ENCODE results near the gene SPOCK3. TPM values are rescaled to one million over a fixed set of nuclear protein-coding genes. Genes with fewer than 3 reads are reported as not detected.

Gene SPOCK3
- total RNA-seq, 2 donors from 2014 or later: 0.12 to 0.47 TPM

- intact Hi-C loops (cut with DNase I, micrococcal nuclease): loop anchor here in 1 of 2 donors (10.0 kb wide), 1 partner anchor 668 kb away; no protein-coding TSS in a partner anchor
- DNase-seq: no peak
- ATAC-seq: no peak
Observed at GRCh38 chr4:167183036-167183435, 51.3 kb downstream of the SPOCK3 start.

GRCh38 chr4:167177925-167178324 lies 56.4 kb downstream of the SPOCK3 start:
- no peak for ATAC-seq
- no peak for DNase-seq
- intact Hi-C loops (cut with DNase I, micrococcal nuclease): no loop called here

GRCh38 chr4:167176723-167177367 lies 57.4 kb downstream of the SPOCK3 start:
- DNase-seq (no peak), ATAC-seq (no peak)
- intact Hi-C loops (cut with DNase I, micrococcal nuclease): no loop called here

- intact Hi-C loops (cut with DNase I, micrococcal nuclease): no loop called here
- DNase-seq: no peak
Observed at GRCh38 chr4:167171928-167172327, 62.4 kb downstream of the SPOCK3 start.

GRCh38 chr4:167168611-167169010 lies 65.7 kb downstream of the SPOCK3 start:
- DNase-seq: no peak
- no peak for ATAC-seq
- intact Hi-C loops (cut with DNase I, micrococcal nuclease): no loop called here

More at GRCh38 chr4:167171928-167172327, 62.4 kb downstream of the SPOCK3 start:
- ATAC-seq: no peak

GRCh38 chr4:167150587-167150986 lies 83.7 kb downstream of the SPOCK3 start:
- no peak for ATAC-seq
- intact Hi-C loops (cut with DNase I, micrococcal nuclease): no loop called here
- DNase-seq: no peak

GRCh38 chr4:167144605-167145004 lies 89.7 kb downstream of the SPOCK3 start:
- intact Hi-C loops (cut with DNase I, micrococcal nuclease): no loop called here
- DNase-seq (no peak), ATAC-seq (no peak)

GRCh38 chr4:167143018-167143417 lies 91.3 kb downstream of the SPOCK3 start:
- DNase-seq: no peak
- intact Hi-C loops (cut with DNase I, micrococcal nuclease): no loop called here
- no peak for ATAC-seq

GRCh38 chr4:167136270-167136669 lies 98.0 kb downstream of the SPOCK3 start:
- DNase-seq: no peak
- intact Hi-C loops (cut with DNase I, micrococcal nuclease): no loop called here
- no peak for ATAC-seq

GRCh38 chr4:167129146-167129545 lies 105.1 kb downstream of the SPOCK3 start:
- ATAC-seq (no peak), DNase-seq (no peak)
- intact Hi-C loops (cut with DNase I, micrococcal nuclease): no loop called here

- intact Hi-C loops (cut with DNase I, micrococcal nuclease): no loop called here
- DNase-seq (no peak), ATAC-seq (no peak)
Observed at GRCh38 chr4:167119392-167119791, 114.9 kb downstream of the SPOCK3 start.

GRCh38 chr4:167117273-167117672 lies 117.0 kb downstream of the SPOCK3 start:
- DNase-seq (no peak), ATAC-seq (no peak)
- intact Hi-C loops (cut with DNase I, micrococcal nuclease): no loop called here

- no peak for ATAC-seq
- DNase-seq: no peak
- intact Hi-C loops (cut with DNase I, micrococcal nuclease): no loop called here
Observed at GRCh38 chr4:167114416-167114971, 119.8 kb downstream of the SPOCK3 start.

GRCh38 chr4:167111622-167112021 lies 122.7 kb downstream of the SPOCK3 start:
- ATAC-seq (no peak), DNase-seq (no peak)
- intact Hi-C loops (cut with DNase I, micrococcal nuclease): no loop called here

- intact Hi-C loops (cut with DNase I, micrococcal nuclease): no loop called here
- DNase-seq: no peak
- ATAC-seq: no peak
Observed at GRCh38 chr4:167111092-167111491, 123.2 kb downstream of the SPOCK3 start.

GRCh38 chr4:167109859-167110258 lies 124.4 kb downstream of the SPOCK3 start:
- ATAC-seq (no peak), DNase-seq (no peak)
- intact Hi-C loops (cut with DNase I, micrococcal nuclease): no loop called here

- DNase-seq (no peak), ATAC-seq (no peak)
- intact Hi-C loops (cut with DNase I, micrococcal nuclease): no loop called here
Observed at GRCh38 chr4:167105857-167106256, 128.4 kb downstream of the SPOCK3 start.

GRCh38 chr4:167102475-167102874 lies 131.8 kb downstream of the SPOCK3 start:
- intact Hi-C loops (cut with DNase I, micrococcal nuclease): no loop called here

GRCh38 chr4:167101035-167101434 lies 133.3 kb downstream of the SPOCK3 start:
- intact Hi-C loops (cut with DNase I, micrococcal nuclease): no loop called here
- DNase-seq (no peak), ATAC-seq (no peak)

More at GRCh38 chr4:167102475-167102874, 131.8 kb downstream of the SPOCK3 start:
- no peak for DNase-seq
- ATAC-seq: no peak

- no peak for ATAC-seq
Observed at GRCh38 chr4:167100120-167100519, 134.2 kb downstream of the SPOCK3 start.

GRCh38 chr4:167088115-167088514 lies 146.2 kb downstream of the SPOCK3 start:
- DNase-seq (no peak), ATAC-seq (no peak)
- intact Hi-C loops (cut with DNase I, micrococcal nuclease): no loop called here

More at GRCh38 chr4:167100120-167100519, 134.2 kb downstream of the SPOCK3 start:
- intact Hi-C loops (cut with DNase I, micrococcal nuclease): no loop called here
- DNase-seq: no peak
